ENCODE data around the gene MYOM1. TPM values are rescaled to one million over a fixed set of nuclear protein-coding genes. Genes with fewer than 3 reads are reported as not detected.

Gene MYOM1
- total RNA-seq, 1 donor from 2014 or later = 661 TPM

GRCh38 chr18:3126457-3127097 is 93.2 kb downstream of the MYOM1 start:
- Histone ChIP-seq H3K36me3 (ENCODE audit: control insufficient read depth in 3 of 3, insufficient read depth in 3 of 3, low read length in 3 of 3) (peaks cover 33 to 54% (median 53%) of the 10 kb centered on the region in 3 donors), H3K27me3 (ENCODE audit: control insufficient read depth in 3 of 3, insufficient read depth in 3 of 3, low read length in 3 of 3) (no peaks in the 10 kb centered on the region), H3K4me1 (ENCODE audit: control insufficient read depth in 3 of 3, insufficient read depth in 3 of 3, low read length in 3 of 3) (no peaks in the 10 kb centered on the region), H3K4me3 (ENCODE audit: low read length in 3 of 3) (no peak overlapping the region), H3K9ac (ENCODE audit: low read depth in 1 of 3, low read length in 3 of 3) (no peak overlapping the region), H3K9me3 (ENCODE audit: control insufficient read depth in 3 of 3, low read length in 3 of 3) (no peaks in the 10 kb centered on the region), H3K27ac (ENCODE audit: low read depth, low read length) (no peak overlapping the region)

- Histone ChIP-seq H3K27ac (ENCODE audit: low read depth, low read length) (no peak overlapping the region), H3K27me3 (ENCODE audit: control insufficient read depth in 3 of 3, insufficient read depth in 3 of 3, low read length in 3 of 3) (no peaks in the 10 kb centered on the region), H3K9me3 (ENCODE audit: control insufficient read depth in 3 of 3, low read length in 3 of 3) (no peaks in the 10 kb centered on the region), H3K4me3 (ENCODE audit: low read length in 3 of 3) (no peak overlapping the region), H3K4me1 (ENCODE audit: control insufficient read depth in 3 of 3, insufficient read depth in 3 of 3, low read length in 3 of 3) (peaks cover 0 to 2% (median 0%) of the 10 kb centered on the region in 3 donors), H3K9ac (ENCODE audit: low read depth in 1 of 3, low read length in 3 of 3) (no peak overlapping the region), H3K36me3 (ENCODE audit: control insufficient read depth in 3 of 3, insufficient read depth in 3 of 3, low read length in 3 of 3) (peaks cover 32 to 51% (median 46%) of the 10 kb centered on the region in 3 donors)
Observed at GRCh38 chr18:3124822-3125221, 94.9 kb downstream of the MYOM1 start.

- peaks cover 30 to 58% (median 44%) of the 10 kb centered on the region in 3 donors for H3K36me3 ChIP-seq (ENCODE audit: control insufficient read depth in 3 of 3, insufficient read depth in 3 of 3, low read length in 3 of 3)
- no peak overlapping the region for H3K9ac ChIP-seq (ENCODE audit: low read depth in 1 of 3, low read length in 3 of 3)
- no peak overlapping the region for H3K4me3 ChIP-seq (ENCODE audit: low read length in 3 of 3)
- H3K27ac ChIP-seq (ENCODE audit: low read depth, low read length) = no peak overlapping the region
- no peaks in the 10 kb centered on the region for H3K9me3 ChIP-seq (ENCODE audit: control insufficient read depth in 3 of 3, low read length in 3 of 3)
- H3K4me1 ChIP-seq (ENCODE audit: control insufficient read depth in 3 of 3, insufficient read depth in 3 of 3, low read length in 3 of 3) = peaks cover 0 to 2% (median 0%) of the 10 kb centered on the region in 3 donors
- no peaks in the 10 kb centered on the region for H3K27me3 ChIP-seq (ENCODE audit: control insufficient read depth in 3 of 3, insufficient read depth in 3 of 3, low read length in 3 of 3)
Observed at GRCh38 chr18:3122851-3123250, 96.9 kb downstream of the MYOM1 start.

GRCh38 chr18:3121259-3121658 is 98.5 kb downstream of the MYOM1 start:
- H3K4me3 ChIP-seq (ENCODE audit: low read length in 3 of 3) = no peak overlapping the region
- H3K36me3 ChIP-seq (ENCODE audit: control insufficient read depth in 3 of 3, insufficient read depth in 3 of 3, low read length in 3 of 3) = peaks cover 23 to 55% (median 44%) of the 10 kb centered on the region in 3 donors

GRCh38 chr18:3120356-3120755 is 99.4 kb downstream of the MYOM1 start:
- Histone ChIP-seq H3K36me3 (ENCODE audit: control insufficient read depth in 3 of 3, insufficient read depth in 3 of 3, low read length in 3 of 3) (peaks cover 23 to 58% (median 46%) of the 10 kb centered on the region in 3 donors), H3K9ac (ENCODE audit: low read depth in 1 of 3, low read length in 3 of 3) (no peak overlapping the region), H3K9me3 (ENCODE audit: control insufficient read depth in 3 of 3, low read length in 3 of 3) (no peaks in the 10 kb centered on the region), H3K27ac (ENCODE audit: low read depth, low read length) (no peak overlapping the region), H3K4me1 (ENCODE audit: control insufficient read depth in 3 of 3, insufficient read depth in 3 of 3, low read length in 3 of 3) (peaks cover 0 to 2% (median 0%) of the 10 kb centered on the region in 3 donors), H3K4me3 (ENCODE audit: low read length in 3 of 3) (no peak overlapping the region), H3K27me3 (ENCODE audit: control insufficient read depth in 3 of 3, insufficient read depth in 3 of 3, low read length in 3 of 3) (no peaks in the 10 kb centered on the region)

More at GRCh38 chr18:3121259-3121658, 98.5 kb downstream of the MYOM1 start:
- Histone ChIP-seq H3K4me1 (ENCODE audit: control insufficient read depth in 3 of 3, insufficient read depth in 3 of 3, low read length in 3 of 3) (peaks cover 0 to 2% (median 0%) of the 10 kb centered on the region in 3 donors), H3K9me3 (ENCODE audit: control insufficient read depth in 3 of 3, low read length in 3 of 3) (no peaks in the 10 kb centered on the region), H3K27ac (ENCODE audit: low read depth, low read length) (no peak overlapping the region), H3K27me3 (ENCODE audit: control insufficient read depth in 3 of 3, insufficient read depth in 3 of 3, low read length in 3 of 3) (no peaks in the 10 kb centered on the region), H3K9ac (ENCODE audit: low read depth in 1 of 3, low read length in 3 of 3) (no peak overlapping the region)

- Histone ChIP-seq H3K9me3 (ENCODE audit: control insufficient read depth in 3 of 3, low read length in 3 of 3) (no peaks in the 10 kb centered on the region), H3K36me3 (ENCODE audit: control insufficient read depth in 3 of 3, insufficient read depth in 3 of 3, low read length in 3 of 3) (peaks cover 20 to 57% (median 45%) of the 10 kb centered on the region in 3 donors), H3K4me3 (ENCODE audit: low read length in 3 of 3) (no peak overlapping the region), H3K27me3 (ENCODE audit: control insufficient read depth in 3 of 3, insufficient read depth in 3 of 3, low read length in 3 of 3) (no peaks in the 10 kb centered on the region), H3K4me1 (ENCODE audit: control insufficient read depth in 3 of 3, insufficient read depth in 3 of 3, low read length in 3 of 3) (peaks cover 0 to 2% (median 0%) of the 10 kb centered on the region in 3 donors), H3K27ac (ENCODE audit: low read depth, low read length) (no peak overlapping the region), H3K9ac (ENCODE audit: low read depth in 1 of 3, low read length in 3 of 3) (no peak overlapping the region)
Observed at GRCh38 chr18:3119401-3120341, 100.1 kb downstream of the MYOM1 start.

- Histone ChIP-seq H3K9me3 (ENCODE audit: control insufficient read depth in 3 of 3, low read length in 3 of 3) (no peaks in the 10 kb centered on the region), H3K27ac (ENCODE audit: low read depth, low read length) (no peak overlapping the region), H3K4me3 (ENCODE audit: low read length in 3 of 3) (no peak overlapping the region), H3K27me3 (ENCODE audit: control insufficient read depth in 3 of 3, insufficient read depth in 3 of 3, low read length in 3 of 3) (no peaks in the 10 kb centered on the region), H3K4me1 (ENCODE audit: control insufficient read depth in 3 of 3, insufficient read depth in 3 of 3, low read length in 3 of 3) (peaks cover 0 to 2% (median 0%) of the 10 kb centered on the region in 3 donors), H3K9ac (ENCODE audit: low read depth in 1 of 3, low read length in 3 of 3) (no peak overlapping the region), H3K36me3 (ENCODE audit: control insufficient read depth in 3 of 3, insufficient read depth in 3 of 3, low read length in 3 of 3) (peaks cover 21 to 57% (median 52%) of the 10 kb centered on the region in 3 donors)
Observed at GRCh38 chr18:3118195-3119010, 101.4 kb downstream of the MYOM1 start.

- no peaks in the 10 kb centered on the region for H3K27me3 ChIP-seq (ENCODE audit: control insufficient read depth in 3 of 3, insufficient read depth in 3 of 3, low read length in 3 of 3)
- H3K4me1 ChIP-seq (ENCODE audit: control insufficient read depth in 3 of 3, insufficient read depth in 3 of 3, low read length in 3 of 3) = peaks cover 0 to 2% (median 0%) of the 10 kb centered on the region in 3 donors
- H3K9ac ChIP-seq (ENCODE audit: low read depth in 1 of 3, low read length in 3 of 3) = no peak overlapping the region
- H3K4me3 ChIP-seq (ENCODE audit: low read length in 3 of 3) = no peak overlapping the region
- no peaks in the 10 kb centered on the region for H3K9me3 ChIP-seq (ENCODE audit: control insufficient read depth in 3 of 3, low read length in 3 of 3)
- no peak overlapping the region for H3K27ac ChIP-seq (ENCODE audit: low read depth, low read length)
- H3K36me3 ChIP-seq (ENCODE audit: control insufficient read depth in 3 of 3, insufficient read depth in 3 of 3, low read length in 3 of 3) = peaks cover 21 to 61% (median 53%) of the 10 kb centered on the region in 3 donors
Observed at GRCh38 chr18:3117493-3118192, 102.1 kb downstream of the MYOM1 start.

- no peak overlapping the region for H3K9ac ChIP-seq (ENCODE audit: low read depth in 1 of 3, low read length in 3 of 3)
- no peaks in the 10 kb centered on the region for H3K9me3 ChIP-seq (ENCODE audit: control insufficient read depth in 3 of 3, low read length in 3 of 3)
- peaks cover 37 to 71% (median 70%) of the 10 kb centered on the region in 3 donors for H3K36me3 ChIP-seq (ENCODE audit: control insufficient read depth in 3 of 3, insufficient read depth in 3 of 3, low read length in 3 of 3)
- no peaks in the 10 kb centered on the region for H3K27me3 ChIP-seq (ENCODE audit: control insufficient read depth in 3 of 3, insufficient read depth in 3 of 3, low read length in 3 of 3)
- H3K4me3 ChIP-seq (ENCODE audit: low read length in 3 of 3) = no peak overlapping the region
- peak overlapping the region; percentile 11 for H3K27ac ChIP-seq (ENCODE audit: low read depth, low read length)
- H3K4me1 ChIP-seq (ENCODE audit: control insufficient read depth in 3 of 3, insufficient read depth in 3 of 3, low read length in 3 of 3) = peaks cover 0 to 2% (median 0%) of the 10 kb centered on the region in 3 donors
Observed at GRCh38 chr18:3115447-3116030, 104.2 kb downstream of the MYOM1 start.
